Adrenal gland (tissue), 12 donors: ENCODE data around the gene DNAH6. TPM values are rescaled to one million over a fixed set of nuclear protein-coding genes. Genes with fewer than 3 reads are reported as not detected.
A peak's percentile ranks its signal among the peaks of the same experiment; 100 is the strongest.

Source experiments
- DNase-seq, 7 donors: peaks; one replicate each; pipeline ENCODE4 v3.0.0-alpha.2; 2019 to 2020
- H3K27ac ChIP-seq, 5 donors: fragments of 200-600 bp; sonication (generic) in 4 of 5; 1 replicate in 3 of 5; 2 replicates in 2 of 5; pipeline versions ENCODE4 v1.5.1 to v1.8.0; 2016 to 2020; ENCODE audit warnings: mild to moderate bottlenecking in 1 of 5
- H3K27me3 ChIP-seq: fragments of 200-600 bp; 2 replicates; pipeline ENCODE4 v1.8.0; 2021
- H3K36me3 ChIP-seq, 2 donors: fragments of 200-600 bp; replicated peaks in 1 of 2; 1 replicate in 1 of 2; 2 replicates in 1 of 2; pipeline versions ENCODE4 v1.5.1 to v1.8.0; 2018 to 2022
- H3K4me1 ChIP-seq, 2 donors: fragments of 200-600 bp; replicated peaks in 1 of 2; 1 replicate in 1 of 2; 2 replicates in 1 of 2; pipeline versions ENCODE4 v1.5.1 to v1.8.0; 2018 to 2021
- H3K4me3 ChIP-seq, 4 donors: fragments of 200-600 bp; sonication (generic) in 3 of 4; one replicate each; pipeline ENCODE4 v1.5.1; 2016 to 2018
- H3K9me3 ChIP-seq, 3 donors: fragments of 200-600 bp; sonication (generic) in 1 of 3; replicated peaks in 1 of 3; 1 replicate in 2 of 3; 2 replicates in 1 of 3; pipeline versions ENCODE4 v1.5.1 to v1.8.0; 2016 to 2021
- POLR2A ChIP-seq, 2 donors: fragments of 450-650 bp; IDR thresholded peaks; one replicate each; pipeline ENCODE4 v1.6.1; 2017; ENCODE audit warnings: antibody characterized with exemption in 2 of 2, mild to moderate bottlenecking in 2 of 2, moderate library complexity in 1 of 2
- WGBS, 4 donors: extraction: QIAGEN DNeasy Blood & Tissue Kit in 2 of 4; methylation state at CpG; one replicate each; pipeline versions ENCODE4 v1.1.5 to v1.1.7; 2013 to 2017; 5-methylcytosine and 5-hydroxymethylcytosine counted together
- intact Hi-C, 2 donors: fragments of 100-400 bp; cut with DNase I; formaldehyde crosslinking; loops; one replicate each; pipeline versions ENCODE4 v1.14.1 to v1.15.0; 2022 to 2023
- polyA plus RNA-seq, 3 donors: library from polyadenylated mRNA; stranded (reverse); fragments of 200-250 nt in 2 of 3; fragments of 350-450 nt in 1 of 3; fragmentation: Illumina TruSeq in 1 of 3; extraction: RNeasy Lipid Tissue Mini Kit (QIAGEN cat#74804) in 1 of 3; gene quantifications; one replicate each; pipeline ENCODE4 v1.2.3, GENCODE V29; 2013 to 2014
- total RNA-seq, 9 donors: library from RNA; depleted of rRNA in 4 of 9; stranded (reverse); fragments of >200 nt in 4 of 9; fragments of 120-200 nt in 1 of 9; fragmentation: NEBNext Ultra II Directional in 1 of 9; extraction: Animal tissue kit (Norgen Biotek cat#: 25700) in 1 of 9; gene quantifications; one replicate each; pipeline versions ENCODE4 v1.1.0 to v1.2.4, GENCODE V29; 2013 to 2023
- TF ChIP-seq, protein P1 (sequence below), 6 experiments: fragments of 450-650 bp in 4 of 6; fragments of 200-600 bp in 2 of 6; sonication (generic) in 1 of 6; IDR thresholded peaks; 1 replicate in 5 of 6; 2 replicates in 1 of 6; pipeline versions ENCODE4 v1.5.1 to v1.8.0; 2016 to 2021; ENCODE audit warnings: antibody characterized with exemption in 6 of 6, mild to moderate bottlenecking in 2 of 6, moderate library complexity in 1 of 6
- donor health status: healthy with polysubstance abuse.
- donor health status: Bipolar disorder and iron deficiency.
- donor health status: DM: yes; HTN: yes; CAD: no.
- donor health status: DM: no; HTN: no; CAD: no.
- donor health status: DM: no; HTN: no; CAD: no.
- donor health status: DM: yes; HTN: yes; CAD: no.

The DNAH6 gene
- total and polyA plus RNA-seq, 12 donors, result 0.06 to 0.74 (median 0.28) TPM

DNA sequence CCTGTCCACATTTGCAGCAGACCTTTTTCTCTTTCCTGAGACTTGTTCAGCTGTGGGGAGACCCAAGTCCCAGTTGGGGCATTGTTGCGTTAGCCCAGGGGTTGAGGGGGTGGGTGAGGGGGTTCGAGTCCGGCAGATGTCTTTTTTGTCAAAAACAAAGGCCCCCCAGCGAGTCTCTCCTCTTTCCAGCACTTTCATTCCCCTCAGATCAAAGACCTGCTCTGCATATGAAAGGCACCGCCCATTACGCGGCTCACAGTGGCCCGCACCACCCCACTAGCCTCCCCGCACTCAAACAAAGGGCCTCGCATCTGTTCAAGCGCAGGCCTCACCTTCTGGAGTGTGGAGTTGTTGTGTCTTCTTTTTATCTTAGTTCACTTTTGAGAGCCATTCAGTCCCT is 339.4 kb downstream of the DNAH6 start:
- intact Hi-C loops, result no loop called here
- no peak overlapping the region for H3K27ac ChIP-seq
- TF ChIP-seq, protein P1, sequence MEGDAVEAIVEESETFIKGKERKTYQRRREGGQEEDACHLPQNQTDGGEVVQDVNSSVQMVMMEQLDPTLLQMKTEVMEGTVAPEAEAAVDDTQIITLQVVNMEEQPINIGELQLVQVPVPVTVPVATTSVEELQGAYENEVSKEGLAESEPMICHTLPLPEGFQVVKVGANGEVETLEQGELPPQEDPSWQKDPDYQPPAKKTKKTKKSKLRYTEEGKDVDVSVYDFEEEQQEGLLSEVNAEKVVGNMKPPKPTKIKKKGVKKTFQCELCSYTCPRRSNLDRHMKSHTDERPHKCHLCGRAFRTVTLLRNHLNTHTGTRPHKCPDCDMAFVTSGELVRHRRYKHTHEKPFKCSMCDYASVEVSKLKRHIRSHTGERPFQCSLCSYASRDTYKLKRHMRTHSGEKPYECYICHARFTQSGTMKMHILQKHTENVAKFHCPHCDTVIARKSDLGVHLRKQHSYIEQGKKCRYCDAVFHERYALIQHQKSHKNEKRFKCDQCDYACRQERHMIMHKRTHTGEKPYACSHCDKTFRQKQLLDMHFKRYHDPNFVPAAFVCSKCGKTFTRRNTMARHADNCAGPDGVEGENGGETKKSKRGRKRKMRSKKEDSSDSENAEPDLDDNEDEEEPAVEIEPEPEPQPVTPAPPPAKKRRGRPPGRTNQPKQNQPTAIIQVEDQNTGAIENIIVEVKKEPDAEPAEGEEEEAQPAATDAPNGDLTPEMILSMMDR (IDR thresholded peaks at IDR 0.05), result no peak
- no peak for TF ChIP-seq POLR2A (IDR thresholded peaks at IDR 0.05)
- no peaks in the 10 kb centered on the region for H3K9me3 ChIP-seq
- H3K36me3 ChIP-seq, result no peaks in the 10 kb centered on the region
- H3K4me1 ChIP-seq, result no peaks in the 10 kb centered on the region
- no peak overlapping the region for H3K4me3 ChIP-seq
- 18 to 37% (median 27%) methylated on average over 11 of the region's 11 CpGs for WGBS, 4 donors
- H3K27me3 ChIP-seq, result no peaks in the 10 kb centered on the region
- DNase-seq, result peak in 1 of 7 donors; percentile 17

DNA sequence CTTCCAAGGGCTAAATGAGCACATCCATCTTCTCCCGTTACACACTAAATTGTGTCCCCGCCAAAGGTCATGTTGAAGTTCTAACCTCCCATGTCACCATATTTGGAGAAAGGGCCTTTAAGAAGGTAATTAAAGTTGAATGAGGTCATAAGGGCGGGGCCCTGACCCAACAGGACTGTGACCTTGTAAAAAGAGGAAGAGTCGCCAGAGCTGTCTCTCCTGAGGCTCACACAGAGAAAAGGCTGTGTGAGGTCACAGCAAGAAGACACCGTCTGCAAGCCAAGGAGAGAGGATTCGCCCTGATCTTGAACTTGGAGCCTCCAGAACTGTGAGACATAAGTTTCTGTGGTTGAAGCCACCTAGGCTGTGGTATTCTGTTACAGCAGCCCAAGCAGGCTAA is 340.5 kb downstream of the DNAH6 start:
- H3K27me3 ChIP-seq, result no peaks in the 10 kb centered on the region
- H3K27ac ChIP-seq, result no peak overlapping the region
- no peak overlapping the region for H3K4me3 ChIP-seq
- H3K4me1 ChIP-seq, result no peaks in the 10 kb centered on the region
- no peaks in the 10 kb centered on the region for H3K36me3 ChIP-seq
- intact Hi-C loops, result no loop called here
- WGBS, 4 donors, result 71 to 74% (median 72%) methylated on average over 6 of the region's 6 CpGs
- no peak for TF ChIP-seq POLR2A (IDR thresholded peaks at IDR 0.05)
- TF ChIP-seq, protein P1 (IDR thresholded peaks at IDR 0.05), result no peak
- peak in 1 of 7 donors; percentile 23 for DNase-seq
- no peaks in the 10 kb centered on the region for H3K9me3 ChIP-seq

DNA sequence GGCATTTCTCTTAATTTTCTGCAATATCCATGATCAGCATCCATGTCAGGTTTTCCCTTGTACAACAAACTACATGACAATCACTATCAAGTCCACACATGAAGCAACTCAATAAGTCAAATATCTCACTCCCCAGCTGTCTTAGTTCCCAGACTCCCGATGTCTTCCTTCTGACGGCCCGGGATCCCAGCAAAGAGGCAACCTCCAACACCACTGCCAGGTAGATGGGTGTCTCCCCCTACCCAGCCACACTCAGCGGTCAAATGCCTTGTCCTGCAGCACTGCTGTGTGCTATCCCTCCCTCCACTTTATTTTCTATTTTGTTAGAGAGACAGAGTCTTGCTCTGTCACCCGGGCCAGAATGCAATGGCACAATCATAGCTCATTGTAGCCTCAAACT is 341.3 kb downstream of the DNAH6 start:
- DNase-seq, result peak in 1 of 7 donors; percentile 17
- H3K27ac ChIP-seq, result no peak overlapping the region
- no peak overlapping the region for H3K4me3 ChIP-seq
- H3K4me1 ChIP-seq, result no peaks in the 10 kb centered on the region
- WGBS, 4 donors, result 88 to 95% (median 90%) methylated on average over 5 of the region's 5 CpGs
- TF ChIP-seq, protein P1 (IDR thresholded peaks at IDR 0.05), result no peak
- no peak for TF ChIP-seq POLR2A (IDR thresholded peaks at IDR 0.05)
- H3K9me3 ChIP-seq, result no peaks in the 10 kb centered on the region
- no peaks in the 10 kb centered on the region for H3K27me3 ChIP-seq
- intact Hi-C loops, result no loop called here
- no peaks in the 10 kb centered on the region for H3K36me3 ChIP-seq

DNA sequence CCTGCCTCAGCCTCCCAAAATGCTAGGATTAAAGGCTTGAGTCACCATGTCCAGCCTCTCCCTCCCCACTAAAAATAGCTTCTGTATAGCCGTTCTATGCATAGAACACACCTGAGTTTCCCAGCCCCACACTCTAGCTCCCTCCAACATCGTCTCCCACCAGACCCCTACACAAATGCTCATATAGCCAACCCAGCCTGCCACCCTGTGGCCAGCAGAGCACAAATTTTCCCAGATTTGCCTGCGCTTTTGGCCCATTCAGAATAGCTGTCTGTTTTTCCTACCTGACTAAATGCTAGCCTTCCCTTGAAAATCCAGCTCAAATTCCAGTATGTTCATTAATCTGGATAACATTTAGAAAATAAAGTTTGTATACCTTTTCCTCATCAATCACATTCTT is 341.8 kb downstream of the DNAH6 start:
- H3K4me1 ChIP-seq, result no peaks in the 10 kb centered on the region
- no peak overlapping the region for H3K4me3 ChIP-seq
- TF ChIP-seq POLR2A (IDR thresholded peaks at IDR 0.05), result no peak
- TF ChIP-seq, protein P1 (IDR thresholded peaks at IDR 0.05), result no peak
- 65 to 69% (median 68%) methylated on average over 3 of the region's 3 CpGs for WGBS, 4 donors
- intact Hi-C loops, result no loop called here
- no peaks in the 10 kb centered on the region for H3K9me3 ChIP-seq
- H3K27ac ChIP-seq, result no peak overlapping the region
- no peaks in the 10 kb centered on the region for H3K27me3 ChIP-seq
- H3K36me3 ChIP-seq, result no peaks in the 10 kb centered on the region
- DNase-seq, result peak in 1 of 7 donors; percentile 28
